Trophoblast cell (in vitro differentiated cells and primary cell): ENCODE measurements around the gene ERBB4.

Source experiments
- DNase-seq, 2 donors: peaks; one replicate each; pipeline ENCODE4 v3.0.0-alpha.2; 2016
- H2AFZ ChIP-seq: 2 replicates; pipeline ENCODE4 v1.6.1; 2013; ENCODE audit warnings: low read length, moderate library complexity, mild to moderate bottlenecking; ENCODE audit not compliant: insufficient read depth, poor library complexity
- H2AK5ac ChIP-seq: 2 replicates; pipeline ENCODE4 v1.6.1; 2013; ENCODE audit warnings: mild to moderate bottlenecking, low read length
- H2BK120ac ChIP-seq: 2 replicates; pipeline ENCODE4 v1.6.1; 2013; ENCODE audit warnings: low read length, mild to moderate bottlenecking, moderate library complexity; ENCODE audit not compliant: insufficient read depth, poor library complexity
- H2BK12ac ChIP-seq: 2 replicates; pipeline ENCODE4 v1.6.1; 2013; ENCODE audit warnings: mild to moderate bottlenecking, low read length, moderate library complexity
- H2BK5ac ChIP-seq: 2 replicates; pipeline ENCODE4 v1.6.1; 2013; ENCODE audit warnings: low read length, low read depth, moderate library complexity, mild to moderate bottlenecking; ENCODE audit not compliant: poor library complexity
- H3K14ac ChIP-seq: 2 replicates; pipeline ENCODE4 v1.6.1; 2013; ENCODE audit warnings: mild to moderate bottlenecking, low read length
- H3K18ac ChIP-seq: 2 replicates; pipeline ENCODE4 v1.6.1; 2013; ENCODE audit warnings: mild to moderate bottlenecking, low read length
- H3K23ac ChIP-seq: 2 replicates; pipeline ENCODE4 v1.6.1; 2013; ENCODE audit warnings: low read length
- H3K27ac ChIP-seq: 2 replicates; pipeline ENCODE4 v1.5.1; 2013; ENCODE audit warnings: low read depth, mild to moderate bottlenecking, inconsistent platforms, low read length, moderate library complexity
- H3K27me3 ChIP-seq: 2 replicates; pipeline ENCODE4 v1.6.1; 2013; ENCODE audit warnings: inconsistent platforms, mild to moderate bottlenecking, low read length, moderate library complexity; ENCODE audit not compliant: insufficient read depth
- H3K36me3 ChIP-seq, 2 experiments: 1 replicate in 1 of 2; 2 replicates in 1 of 2; pipeline ENCODE4 v1.6.1; 2013; ENCODE audit warnings: low read length in 2 of 2, mild to moderate bottlenecking in 2 of 2, moderate library complexity in 1 of 2; ENCODE audit not compliant: insufficient read depth in 2 of 2, control insufficient read depth in 1 of 2
- H3K4ac ChIP-seq: 2 replicates; pipeline ENCODE4 v1.6.1; 2013; ENCODE audit warnings: low read depth, mild to moderate bottlenecking, low read length, moderate library complexity
- H3K4me1 ChIP-seq, 2 experiments: 1 replicate in 1 of 2; 2 replicates in 1 of 2; pipeline ENCODE4 v1.6.1; 2013; ENCODE audit warnings: low read length in 2 of 2, mild to moderate bottlenecking in 2 of 2, moderate library complexity in 1 of 2; ENCODE audit not compliant: insufficient read depth in 2 of 2, control insufficient read depth in 1 of 2
- H3K4me2 ChIP-seq: 2 replicates; pipeline ENCODE4 v1.6.1; 2013; ENCODE audit warnings: inconsistent platforms, mild to moderate bottlenecking, low read length, moderate library complexity
- H3K4me3 ChIP-seq: 2 replicates; pipeline ENCODE4 v1.5.1; 2013; ENCODE audit warnings: mild to moderate bottlenecking, low read depth, low read length, inconsistent platforms
- H3K79me1 ChIP-seq: one replicate; pipeline ENCODE4 v1.6.1; 2013; ENCODE audit warnings: low read length
- H3K79me2 ChIP-seq: 2 replicates; pipeline ENCODE4 v1.6.1; 2013; ENCODE audit warnings: low read length, mild to moderate bottlenecking; ENCODE audit not compliant: control insufficient read depth, insufficient read depth, poor library complexity
- H3K9ac ChIP-seq: 2 replicates; pipeline ENCODE4 v1.6.1; 2013; ENCODE audit warnings: mild to moderate bottlenecking, low read length
- H3K9me3 ChIP-seq: 2 replicates; pipeline ENCODE4 v1.6.1; 2013; ENCODE audit warnings: low read depth, mild to moderate bottlenecking, control low read depth, inconsistent platforms, low read length; ENCODE audit not compliant: insufficient read depth
- H4K12ac ChIP-seq: 2 replicates; pipeline ENCODE4 v1.6.1; 2013; ENCODE audit warnings: low read depth, mild to moderate bottlenecking, low read length, moderate library complexity
- H4K8ac ChIP-seq: 2 replicates; pipeline ENCODE4 v1.6.1; 2013; ENCODE audit warnings: low read depth, mild to moderate bottlenecking, low read length, moderate library complexity
- H4K91ac ChIP-seq: one replicate; pipeline ENCODE4 v1.6.1; 2013; ENCODE audit warnings: low read depth, mild to moderate bottlenecking, low read length, moderate library complexity
- WGBS: extraction: QIAGEN DNeasy Blood & Tissue Kit; methylation state at CpG from one replicate; pipeline ENCODE4 v1.1.7; 2013; ENCODE audit warnings: missing lambda C conversion rate; ENCODE audit not compliant: insufficient read length, insufficient coverage; ENCODE audit errors: extremely low coverage; 5-methylcytosine and 5-hydroxymethylcytosine counted together

Gene ERBB4

DNA sequence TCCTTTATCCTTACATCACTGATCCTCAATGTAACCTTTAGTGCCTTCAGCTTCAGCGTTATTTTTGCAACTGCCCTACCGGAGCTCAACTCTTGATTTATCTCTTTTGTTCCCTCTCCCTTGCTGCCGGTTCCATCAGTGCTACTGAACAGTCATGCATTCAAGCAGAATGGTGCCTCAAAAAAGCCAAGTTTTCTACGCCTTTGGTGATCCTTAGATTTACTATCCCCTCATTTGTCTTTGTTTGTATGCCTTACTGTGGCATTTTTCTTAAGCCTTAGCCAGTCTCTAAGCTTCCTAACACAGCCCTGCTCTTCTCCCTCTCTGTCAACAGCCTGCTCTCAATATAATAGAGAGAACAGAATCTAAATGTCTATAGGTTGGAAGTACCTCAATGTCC is 1134.5 kb downstream of the ERBB4 start:
- Histone ChIP-seq H3K79me1 (no peaks in the 10 kb centered on the region), H2BK5ac (no peak overlapping the region), H3K4me1 (peaks cover 0 to 2% of the 10 kb centered on the region in 2 experiments), H3K4ac (no peak overlapping the region), H3K36me3 (no peaks in the 10 kb centered on the region), H2BK120ac (peak overlapping the region; percentile 33), H3K4me2 (no peak overlapping the region), H3K4me3 (no peak overlapping the region), H3K9me3 (no peaks in the 10 kb centered on the region), H3K18ac (no peak overlapping the region), H2AFZ (no peak overlapping the region), H3K9ac (no peak overlapping the region), H2AK5ac (no peak overlapping the region), H3K27ac (no peak overlapping the region), H3K79me2 (no peaks in the 10 kb centered on the region), H3K14ac (no peak overlapping the region), H4K12ac (no peak overlapping the region), H3K23ac (no peak overlapping the region), H4K8ac (no peak overlapping the region), H4K91ac (no peak overlapping the region), H2BK12ac (no peak overlapping the region), H3K27me3 (no peaks in the 10 kb centered on the region)
- DNase-seq = no peak
- WGBS = no CpG with 5 or more reads among the region's 4 CpGs

DNA sequence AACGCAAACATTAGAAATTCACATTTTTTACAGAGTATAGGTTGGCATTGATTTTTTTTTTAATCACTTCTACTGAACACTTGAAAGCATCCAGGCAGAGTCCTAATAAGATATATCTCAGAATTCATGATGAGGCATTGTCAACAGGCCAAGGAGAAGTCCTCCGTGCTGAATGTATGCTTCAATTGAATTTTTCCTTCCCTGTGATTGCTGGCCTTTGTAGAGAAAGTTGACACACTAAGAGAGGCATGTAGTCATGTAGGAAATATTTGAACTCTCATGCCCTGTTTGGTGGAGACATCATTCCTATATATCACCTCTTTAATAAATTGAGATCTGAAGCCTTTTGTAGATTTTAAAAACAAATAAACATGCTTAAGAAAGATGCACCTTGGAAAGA is 1137.3 kb downstream of the ERBB4 start:
- H3K4me3 ChIP-seq = no peak overlapping the region
- no peak overlapping the region for H3K23ac ChIP-seq
- no peak overlapping the region for H3K4me2 ChIP-seq
- no peak overlapping the region for H3K9ac ChIP-seq
- no peaks in the 10 kb centered on the region for H3K27me3 ChIP-seq
- H4K8ac ChIP-seq = no peak overlapping the region
- H3K14ac ChIP-seq = no peak overlapping the region
- no peak overlapping the region for H4K91ac ChIP-seq
- no peak overlapping the region for H2AK5ac ChIP-seq
- H3K79me1 ChIP-seq = no peaks in the 10 kb centered on the region
- no peak for DNase-seq
- no peak overlapping the region for H2BK5ac ChIP-seq
- no CpG with 5 or more reads among the region's 2 CpGs for WGBS
- H2AFZ ChIP-seq = no peak overlapping the region
- no peak overlapping the region for H2BK12ac ChIP-seq
- no peaks in the 10 kb centered on the region for H3K79me2 ChIP-seq
- no peak overlapping the region for H4K12ac ChIP-seq
- no peak overlapping the region for H3K27ac ChIP-seq
- H2BK120ac ChIP-seq = no peak overlapping the region
- H3K4ac ChIP-seq = no peak overlapping the region
- no peak overlapping the region for H3K18ac ChIP-seq
- H3K9me3 ChIP-seq = no peaks in the 10 kb centered on the region
- H3K4me1 ChIP-seq = no peaks in the 10 kb centered on the region
- no peaks in the 10 kb centered on the region for H3K36me3 ChIP-seq

DNA sequence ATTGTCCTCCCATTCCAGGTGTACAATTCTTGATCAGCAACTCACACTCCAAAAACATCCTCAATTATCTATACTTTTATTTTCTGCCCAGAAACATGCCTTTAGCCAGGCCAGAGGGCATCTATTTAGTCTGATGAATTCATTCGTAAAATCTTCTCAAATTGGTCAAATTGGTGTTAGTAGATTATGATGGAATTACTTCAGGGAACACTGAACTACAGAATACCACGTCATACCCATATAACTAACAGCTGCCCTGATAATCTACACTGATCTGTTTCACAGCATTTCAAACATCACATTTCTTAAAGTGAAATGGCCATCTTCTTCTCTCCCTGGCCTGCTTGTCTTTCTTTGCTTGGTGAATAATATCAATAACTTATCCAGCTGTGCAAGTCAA is 1140.8 kb downstream of the ERBB4 start:
- H3K9me3 ChIP-seq = no peaks in the 10 kb centered on the region
- no peaks in the 10 kb centered on the region for H3K27me3 ChIP-seq
- H3K36me3 ChIP-seq = no peaks in the 10 kb centered on the region
- peak; percentile 25 to 61 for DNase-seq
- H3K4me2 ChIP-seq = no peak overlapping the region
- H4K91ac ChIP-seq = no peak overlapping the region
- no peak overlapping the region for H2BK5ac ChIP-seq
- no CpG with 5 or more reads among the region's 2 CpGs for WGBS
- no peak overlapping the region for H4K8ac ChIP-seq
- H3K9ac ChIP-seq = no peak overlapping the region
- H3K14ac ChIP-seq = no peak overlapping the region
- no peak overlapping the region for H2BK12ac ChIP-seq
- no peak overlapping the region for H2AFZ ChIP-seq
- H2BK120ac ChIP-seq = no peak overlapping the region
- H3K79me2 ChIP-seq = no peaks in the 10 kb centered on the region
- no peak overlapping the region for H3K27ac ChIP-seq
- H3K18ac ChIP-seq = no peak overlapping the region
- no peak overlapping the region for H3K23ac ChIP-seq
- H3K4me3 ChIP-seq = no peak overlapping the region
- H3K4ac ChIP-seq = no peak overlapping the region
- H3K4me1 ChIP-seq = no peaks in the 10 kb centered on the region
- no peak overlapping the region for H2AK5ac ChIP-seq
- no peaks in the 10 kb centered on the region for H3K79me1 ChIP-seq
- H4K12ac ChIP-seq = no peak overlapping the region

DNA sequence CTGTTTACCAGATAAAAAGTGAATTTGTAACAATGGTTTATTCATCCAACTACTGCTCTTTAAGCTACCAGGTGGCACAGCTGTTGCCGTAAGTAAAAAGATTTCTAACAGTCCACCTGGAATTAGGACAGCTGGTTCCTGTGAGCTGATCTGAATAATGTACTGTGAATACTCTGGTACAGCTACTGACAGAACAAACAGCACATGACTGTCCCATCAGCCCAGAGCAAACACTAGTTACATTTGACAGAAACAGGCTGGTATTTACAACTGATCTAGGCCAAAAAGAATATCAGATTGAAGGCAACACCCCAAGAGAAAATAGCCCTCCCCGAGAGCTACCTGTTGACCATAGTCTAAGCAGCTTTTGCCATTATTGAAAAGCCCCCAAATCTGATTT is 1141.8 kb downstream of the ERBB4 start:
- Histone ChIP-seq H3K9ac (no peak overlapping the region), H3K18ac (no peak overlapping the region), H3K14ac (no peak overlapping the region), H3K9me3 (no peaks in the 10 kb centered on the region), H3K27ac (no peak overlapping the region), H2BK12ac (no peak overlapping the region), H3K79me1 (no peaks in the 10 kb centered on the region), H3K79me2 (no peaks in the 10 kb centered on the region), H3K4me1 (no peaks in the 10 kb centered on the region), H2AFZ (no peak overlapping the region), H2BK120ac (no peak overlapping the region), H3K4me2 (no peak overlapping the region), H4K8ac (no peak overlapping the region), H2BK5ac (no peak overlapping the region), H3K4ac (no peak overlapping the region), H2AK5ac (no peak overlapping the region), H3K27me3 (no peaks in the 10 kb centered on the region), H3K36me3 (no peaks in the 10 kb centered on the region), H3K23ac (no peak overlapping the region), H3K4me3 (no peak overlapping the region), H4K12ac (no peak overlapping the region), H4K91ac (no peak overlapping the region)
- DNase-seq = no peak
- no CpG with 5 or more reads among the region's 2 CpGs for WGBS
